Lower lobe of right lung (tissue), 2 donors: ENCODE results near the gene CNTROB. TPM values are rescaled to one million over a fixed set of nuclear protein-coding genes. Genes with fewer than 3 reads are reported as not detected.

Experiments
- ATAC-seq, 2 donors: fragments of 200-7000 bp; cut with Tn5 transposase; one replicate each; pipeline ENCODE4 v1.9.1; 2020 to 2022; ENCODE audit warnings: mild to moderate bottlenecking in 2 of 2, moderate library complexity in 2 of 2
- DNase-seq: peaks from one replicate; pipeline ENCODE4 v3.0.0-alpha.2; 2020
- H3K27ac ChIP-seq: fragments of 200-600 bp; one replicate; pipeline ENCODE4 v1.8.0; 2022
- H3K27me3 ChIP-seq: fragments of 200-600 bp; one replicate; pipeline ENCODE4 v1.8.0; 2022; ENCODE audit warnings: low read depth
- H3K36me3 ChIP-seq: fragments of 200-600 bp; one replicate; pipeline ENCODE4 v1.8.0; 2022; ENCODE audit warnings: mild to moderate bottlenecking
- H3K4me1 ChIP-seq: fragments of 200-600 bp; one replicate; pipeline ENCODE4 v1.8.0; 2022
- H3K4me3 ChIP-seq: fragments of 200-600 bp; one replicate; pipeline ENCODE4 v1.8.0; 2022; ENCODE audit warnings: mild to moderate bottlenecking
- H3K9me3 ChIP-seq: fragments of 200-600 bp; one replicate; pipeline ENCODE4 v1.8.0; 2022
- intact Hi-C: fragments of 100-400 bp; cut with DNase I; formaldehyde crosslinking; loops from one replicate; pipeline ENCODE4 v1.11.0; 2022
- total RNA-seq: library from RNA; stranded (reverse); fragmentation: NEBNext Ultra II Directional; extraction: Animal tissue kit (Norgen Biotek cat#: 25700); gene quantifications from one replicate; pipeline ENCODE4 v1.2.1, GENCODE V29; 2021
- TF ChIP-seq, protein P1 (sequence below): fragments of 200-600 bp; IDR thresholded peaks from one replicate; pipeline ENCODE4 v1.8.0; 2022; ENCODE audit warnings: antibody characterized with exemption, mild to moderate bottlenecking
- donor health status: DM: no; HTN: yes; CAD: no; lungs with severe emphysema.

CNTROB gene
- total RNA-seq, 1 donor from 2014 or later = 56.2 TPM

DNA sequence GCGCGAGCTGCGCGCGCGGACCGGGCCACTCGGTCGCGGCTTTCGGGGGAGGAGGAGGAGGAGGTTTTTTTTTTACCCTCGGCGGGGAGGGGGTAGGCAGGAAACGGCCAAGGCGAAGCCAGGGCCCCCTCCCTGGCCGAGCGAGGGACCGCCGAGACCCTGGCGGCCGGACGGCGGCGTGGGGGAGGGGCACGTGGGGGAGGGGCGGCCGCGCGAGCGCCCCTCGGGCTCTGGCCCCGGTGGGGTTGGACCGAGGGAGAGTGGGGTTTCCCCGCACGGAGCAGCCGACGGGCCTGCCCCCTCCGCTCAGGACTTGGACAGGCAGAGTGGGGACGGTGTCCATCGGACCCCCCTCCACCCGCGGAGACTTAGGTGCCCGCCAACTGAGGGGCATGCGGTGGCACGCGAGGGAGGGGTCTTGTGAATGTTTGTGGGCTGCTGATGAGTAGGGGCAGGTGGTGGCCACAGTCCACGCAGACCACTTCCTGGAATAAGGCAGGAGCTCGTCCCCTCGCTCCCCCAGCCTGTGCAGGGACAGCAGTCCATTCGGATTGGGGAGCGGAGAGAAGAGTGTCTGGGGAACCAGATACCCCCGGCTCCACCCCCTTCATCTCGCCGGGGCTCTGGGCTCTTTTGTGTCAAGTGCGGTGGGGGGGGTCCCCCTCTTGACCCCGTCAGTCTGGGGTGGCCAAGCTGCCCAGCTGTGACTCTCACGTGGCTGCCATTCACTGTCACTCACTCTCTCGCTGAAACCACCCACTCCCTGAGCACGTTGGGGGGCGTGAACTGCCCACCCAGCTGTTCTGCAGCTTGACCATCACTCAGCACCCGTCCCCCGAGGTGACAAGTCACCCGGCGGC is 46.4 kb upstream of the CNTROB start:
- Histone ChIP-seq H3K9me3 (no peaks in the 10 kb centered on the region), H3K27ac (peak overlapping the region; percentile 92), H3K27me3 (no peaks in the 10 kb centered on the region), H3K36me3 (peaks cover 15% of the 10 kb centered on the region), H3K4me3 (peak overlapping the region; percentile 93), H3K4me1 (peaks cover 74% of the 10 kb centered on the region)
- DNase-seq (peak; percentile 77), ATAC-seq (peak; percentile 5 to 12)
- TF ChIP-seq, protein P1, sequence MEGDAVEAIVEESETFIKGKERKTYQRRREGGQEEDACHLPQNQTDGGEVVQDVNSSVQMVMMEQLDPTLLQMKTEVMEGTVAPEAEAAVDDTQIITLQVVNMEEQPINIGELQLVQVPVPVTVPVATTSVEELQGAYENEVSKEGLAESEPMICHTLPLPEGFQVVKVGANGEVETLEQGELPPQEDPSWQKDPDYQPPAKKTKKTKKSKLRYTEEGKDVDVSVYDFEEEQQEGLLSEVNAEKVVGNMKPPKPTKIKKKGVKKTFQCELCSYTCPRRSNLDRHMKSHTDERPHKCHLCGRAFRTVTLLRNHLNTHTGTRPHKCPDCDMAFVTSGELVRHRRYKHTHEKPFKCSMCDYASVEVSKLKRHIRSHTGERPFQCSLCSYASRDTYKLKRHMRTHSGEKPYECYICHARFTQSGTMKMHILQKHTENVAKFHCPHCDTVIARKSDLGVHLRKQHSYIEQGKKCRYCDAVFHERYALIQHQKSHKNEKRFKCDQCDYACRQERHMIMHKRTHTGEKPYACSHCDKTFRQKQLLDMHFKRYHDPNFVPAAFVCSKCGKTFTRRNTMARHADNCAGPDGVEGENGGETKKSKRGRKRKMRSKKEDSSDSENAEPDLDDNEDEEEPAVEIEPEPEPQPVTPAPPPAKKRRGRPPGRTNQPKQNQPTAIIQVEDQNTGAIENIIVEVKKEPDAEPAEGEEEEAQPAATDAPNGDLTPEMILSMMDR = no peak
- intact Hi-C loops = no loop called here

DNA sequence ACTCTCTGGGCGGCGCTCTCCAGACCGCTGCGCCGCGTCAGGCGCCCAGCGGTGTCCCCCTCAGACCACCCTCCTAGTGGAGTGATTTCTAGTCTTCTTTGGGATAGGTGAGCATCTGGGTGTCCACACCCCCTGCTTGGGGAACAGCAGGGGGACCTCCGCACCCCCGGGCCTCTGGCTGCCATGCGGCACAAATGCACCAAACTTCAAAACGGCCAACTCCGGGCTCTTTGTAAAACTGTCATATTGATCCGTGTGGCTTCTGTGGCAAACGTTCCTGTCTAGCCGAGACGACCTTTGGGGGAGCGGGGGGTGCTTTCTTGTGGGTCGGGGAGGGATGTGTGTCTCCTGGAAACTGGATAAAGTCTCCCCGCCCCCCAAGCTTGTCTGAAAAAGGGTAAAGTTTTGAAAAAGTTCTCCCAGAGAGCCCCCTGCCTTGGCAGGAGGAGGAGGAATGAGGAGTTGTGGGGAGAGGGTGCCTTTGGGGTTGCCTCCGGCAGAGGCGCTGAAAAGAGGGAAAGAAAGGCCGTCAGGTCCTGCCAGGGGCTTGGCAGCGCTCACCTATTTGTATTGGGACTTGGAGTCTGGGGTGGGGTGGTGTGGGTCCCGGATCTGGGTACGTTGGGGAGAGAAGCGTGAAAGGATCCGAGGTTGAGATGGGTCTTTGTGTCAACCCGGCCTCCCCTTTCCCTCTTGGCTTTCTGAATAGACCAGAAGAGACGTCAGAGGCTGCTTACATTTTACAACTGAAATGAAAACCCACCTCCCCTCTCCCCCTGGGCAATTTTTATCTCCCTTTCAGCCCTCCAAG is 45.6 kb upstream of the CNTROB start:
- TF ChIP-seq, protein P1 = no peak
- intact Hi-C loops = no loop called here
- peak in 1 of 2 donors; percentile 0 for ATAC-seq
- H3K27me3 ChIP-seq = no peaks in the 10 kb centered on the region
- H3K27ac ChIP-seq = peak overlapping the region; percentile 92
- H3K4me3 ChIP-seq = peak overlapping the region; percentile 93
- no peaks in the 10 kb centered on the region for H3K9me3 ChIP-seq
- H3K4me1 ChIP-seq = peaks cover 67% of the 10 kb centered on the region
- DNase-seq = no peak
- H3K36me3 ChIP-seq = peaks cover 15% of the 10 kb centered on the region

DNA sequence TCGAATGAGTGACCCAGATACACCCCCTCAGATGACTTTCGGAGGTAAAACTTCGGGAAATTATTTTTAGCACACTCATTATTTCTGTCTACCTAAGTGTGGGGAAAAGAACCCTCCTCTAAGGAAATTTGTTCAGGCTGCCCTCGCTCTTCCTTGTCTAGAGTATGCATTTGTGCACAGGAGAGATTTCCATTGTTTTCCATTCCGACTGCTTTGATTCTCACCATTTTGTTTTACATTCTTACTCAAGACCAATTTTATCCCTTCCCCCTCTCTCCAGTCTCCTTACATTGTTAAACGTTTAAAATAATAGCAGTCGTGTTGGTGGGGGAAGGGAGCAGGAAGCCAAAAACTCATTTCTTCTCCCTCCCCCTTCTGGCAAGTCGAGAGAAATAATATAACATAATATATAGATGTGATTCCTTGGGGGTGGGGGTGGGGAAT is 44.9 kb upstream of the CNTROB start:
- H3K4me1 ChIP-seq = peaks cover 61% of the 10 kb centered on the region
- intact Hi-C loops = no loop called here
- no peaks in the 10 kb centered on the region for H3K9me3 ChIP-seq
- H3K4me3 ChIP-seq = peak overlapping the region; percentile 93
- H3K36me3 ChIP-seq = peaks cover 20% of the 10 kb centered on the region
- DNase-seq (no peak), ATAC-seq (no peak)
- TF ChIP-seq, protein P1 = no peak
- H3K27me3 ChIP-seq = no peaks in the 10 kb centered on the region
- peak overlapping the region; percentile 92 for H3K27ac ChIP-seq

DNA sequence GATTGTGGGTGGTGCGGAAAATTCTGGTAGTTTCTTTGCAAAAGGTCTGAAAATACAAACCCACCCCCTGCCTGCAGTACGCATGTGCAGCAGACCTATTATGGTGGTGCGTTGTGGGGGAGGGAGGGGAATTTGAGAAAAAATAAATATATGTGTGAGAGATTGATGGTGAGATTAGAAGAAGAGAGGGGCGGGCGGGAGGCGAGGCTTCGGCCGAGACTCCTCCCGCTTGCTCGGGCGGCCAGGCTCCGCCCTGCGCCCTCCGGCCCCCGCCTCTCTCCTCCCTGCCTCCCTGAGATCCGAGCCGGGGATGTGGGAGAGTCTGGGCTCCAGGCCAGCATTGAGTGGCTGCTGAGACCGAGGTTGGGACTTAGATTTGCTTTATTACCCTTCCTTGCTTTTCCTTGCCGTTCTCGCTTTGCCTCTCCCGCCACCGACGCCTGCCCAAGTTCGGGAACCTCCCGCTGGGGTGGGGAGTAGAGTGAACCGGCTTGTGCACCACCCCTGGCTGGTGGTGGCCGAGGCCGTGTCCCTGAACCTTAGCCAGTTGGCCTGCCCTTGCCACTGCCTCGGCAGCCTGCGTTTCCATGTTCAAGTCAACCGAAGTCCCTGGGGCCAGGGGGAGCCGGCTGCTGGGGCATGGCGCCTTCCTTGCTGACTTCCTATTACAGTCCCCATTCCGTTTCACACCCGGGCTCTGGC is 44.4 kb upstream of the CNTROB start:
- Histone ChIP-seq H3K9me3 (no peaks in the 10 kb centered on the region), H3K27me3 (no peaks in the 10 kb centered on the region), H3K36me3 (peaks cover 25% of the 10 kb centered on the region), H3K27ac (peak overlapping the region; percentile 92), H3K4me3 (peak overlapping the region; percentile 93), H3K4me1 (peaks cover 56% of the 10 kb centered on the region)
- intact Hi-C loops = no loop called here
- peak; percentile 92 for ATAC-seq
- DNase-seq = peak; percentile 95
- TF ChIP-seq, protein P1 = no peak
